SH-SY5Y (cell line): Measurements from ENCODE around the gene ANKMY1.

Source experiments
- GATA2 ChIP-seq: IDR thresholded peaks from 2 replicates; pipeline ENCODE4 v1.6.1; 2011; ENCODE audit warnings: mild to moderate bottlenecking, low read depth, low read length
- GATA3 ChIP-seq: IDR thresholded peaks from 2 replicates; pipeline ENCODE4 v1.6.1; 2011; ENCODE audit warnings: low read depth, mild to moderate bottlenecking, low read length, moderate library complexity

The ANKMY1 gene

GRCh38 chr2:240519396-240520129 lies 38.2 kb downstream of the ANKMY1 start:
- no peak for TF ChIP-seq GATA3
- no peak for TF ChIP-seq GATA2

DNA sequence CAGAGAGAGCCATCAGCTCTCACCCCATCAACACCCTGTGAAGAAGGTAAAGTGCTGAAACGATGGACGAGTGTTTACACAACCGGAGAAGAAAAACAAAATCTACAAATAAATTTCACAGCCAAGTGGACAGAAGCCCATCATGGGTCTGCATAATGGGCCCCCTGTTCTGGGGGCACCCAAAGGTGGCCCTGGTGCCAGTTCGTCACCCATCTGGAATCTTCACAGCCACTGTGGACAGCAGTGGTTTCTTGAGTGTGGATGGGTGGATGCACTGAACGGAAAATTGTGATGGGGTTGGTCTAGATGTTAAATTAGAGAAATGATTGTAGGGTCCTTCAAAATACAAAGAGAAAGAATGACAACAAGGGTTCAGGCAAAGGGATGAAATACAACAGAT lies 38.8 kb downstream of the ANKMY1 start:
- no peak for TF ChIP-seq GATA2
- TF ChIP-seq GATA3 = no peak

DNA sequence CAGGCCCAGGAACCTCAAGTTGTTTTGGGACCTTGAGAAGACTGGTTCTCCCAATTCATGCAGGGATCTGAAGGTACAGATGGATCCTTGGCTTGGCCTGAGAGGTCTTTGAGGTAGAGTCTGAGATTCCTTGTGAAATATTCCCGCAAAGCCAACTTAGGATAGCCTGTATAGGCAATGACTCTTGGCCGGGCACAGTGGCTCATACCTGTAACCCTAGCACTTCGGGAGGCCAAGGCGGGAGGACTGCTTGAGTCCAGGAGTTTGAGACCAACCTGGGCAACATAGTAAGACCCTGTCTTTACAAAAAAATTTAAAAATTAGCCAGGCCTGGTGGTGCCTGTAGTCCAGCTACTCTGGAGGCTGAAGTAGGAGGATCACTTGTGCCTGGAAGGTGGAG lies 40.4 kb downstream of the ANKMY1 start:
- TF ChIP-seq GATA3 = no peak
- TF ChIP-seq GATA2 = no peak

- TF ChIP-seq GATA3 (no peak), GATA2 (no peak)
Measured at GRCh38 chr2:240514631-240515030, 43.2 kb downstream of the ANKMY1 start.

- TF ChIP-seq GATA3 = no peak
- no peak for TF ChIP-seq GATA2
Measured at GRCh38 chr2:240513549-240514287, 44.1 kb downstream of the ANKMY1 start.

- TF ChIP-seq GATA3 (no peak), GATA2 (no peak)
Measured at GRCh38 chr2:240512666-240513535, 44.9 kb downstream of the ANKMY1 start.

- no peak for TF ChIP-seq GATA3
- TF ChIP-seq GATA2 = no peak
Measured at GRCh38 chr2:240512109-240512485, 45.7 kb downstream of the ANKMY1 start.

DNA sequence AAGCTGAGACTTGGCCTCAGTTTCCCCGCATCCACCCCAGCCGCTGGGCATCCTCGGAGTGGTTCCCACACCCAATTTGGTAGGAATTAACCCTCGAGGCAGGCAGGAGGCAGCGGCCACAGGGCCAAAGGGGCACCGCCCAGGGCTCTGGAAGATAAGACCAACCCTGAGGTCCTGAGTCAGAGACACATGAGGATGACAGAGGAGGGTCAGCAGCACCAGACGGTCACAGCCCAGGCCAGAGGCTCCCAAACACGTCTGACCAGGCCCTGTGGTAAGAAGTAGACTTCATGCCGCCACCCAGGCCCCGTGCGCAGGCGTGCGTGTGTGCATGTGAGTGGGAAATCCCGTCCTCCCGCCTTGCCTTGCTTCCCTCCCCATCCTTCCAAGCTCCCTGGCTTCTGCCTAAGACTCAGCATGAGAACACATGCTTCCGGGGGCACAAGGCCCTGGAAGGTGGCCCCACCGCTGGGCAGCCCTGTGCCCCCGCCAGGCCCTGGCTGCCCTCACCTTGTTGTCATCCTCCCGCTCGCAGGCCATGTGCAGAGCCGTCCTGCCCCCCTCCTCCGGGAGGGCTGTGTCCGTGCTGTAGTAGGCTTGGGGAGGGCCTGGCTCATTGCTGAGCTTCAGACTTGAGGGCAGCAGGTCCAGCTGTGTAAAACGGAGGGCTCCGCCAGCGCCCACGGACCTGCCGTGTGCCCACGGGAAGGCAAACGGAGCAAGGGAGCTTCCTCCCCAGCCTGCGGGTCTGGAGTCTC lies 46.3 kb downstream of the ANKMY1 start:
- TF ChIP-seq GATA2 (no peak), GATA3 (no peak)

DNA sequence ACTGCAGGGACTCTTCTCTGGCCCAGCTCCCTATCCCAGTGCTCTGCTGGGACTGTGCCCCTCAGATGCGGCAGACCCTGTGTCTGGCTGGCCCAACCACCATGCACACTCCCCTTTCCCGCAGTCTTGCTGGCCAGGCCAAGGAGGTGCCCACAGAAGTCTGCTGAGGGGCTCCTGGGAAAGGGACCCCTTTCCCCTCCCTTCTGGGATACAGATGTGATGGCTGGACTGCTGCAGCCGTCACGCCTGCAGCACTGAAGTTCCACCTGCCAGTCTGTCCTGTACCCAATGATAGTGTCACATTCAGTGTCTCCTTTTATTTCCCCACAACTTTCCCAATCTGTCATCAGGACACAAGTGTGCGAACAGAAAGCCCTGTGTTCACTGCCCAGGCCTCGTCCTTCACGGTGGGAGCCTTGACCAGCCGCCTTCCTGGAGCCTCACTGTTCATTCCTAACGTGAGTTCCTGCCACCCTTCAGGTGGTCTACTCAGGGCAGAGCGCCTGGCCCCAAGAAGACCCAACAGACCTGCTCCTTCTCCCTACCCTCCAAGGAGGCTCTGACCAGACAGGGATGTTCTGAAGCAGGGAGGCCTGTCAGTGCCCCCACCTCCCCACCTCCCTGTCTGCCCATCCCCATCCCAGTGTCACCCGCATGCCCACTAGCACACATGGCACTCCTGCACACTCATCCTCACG lies 47.1 kb downstream of the ANKMY1 start:
- TF ChIP-seq GATA3 (no peak), GATA2 (no peak)

DNA sequence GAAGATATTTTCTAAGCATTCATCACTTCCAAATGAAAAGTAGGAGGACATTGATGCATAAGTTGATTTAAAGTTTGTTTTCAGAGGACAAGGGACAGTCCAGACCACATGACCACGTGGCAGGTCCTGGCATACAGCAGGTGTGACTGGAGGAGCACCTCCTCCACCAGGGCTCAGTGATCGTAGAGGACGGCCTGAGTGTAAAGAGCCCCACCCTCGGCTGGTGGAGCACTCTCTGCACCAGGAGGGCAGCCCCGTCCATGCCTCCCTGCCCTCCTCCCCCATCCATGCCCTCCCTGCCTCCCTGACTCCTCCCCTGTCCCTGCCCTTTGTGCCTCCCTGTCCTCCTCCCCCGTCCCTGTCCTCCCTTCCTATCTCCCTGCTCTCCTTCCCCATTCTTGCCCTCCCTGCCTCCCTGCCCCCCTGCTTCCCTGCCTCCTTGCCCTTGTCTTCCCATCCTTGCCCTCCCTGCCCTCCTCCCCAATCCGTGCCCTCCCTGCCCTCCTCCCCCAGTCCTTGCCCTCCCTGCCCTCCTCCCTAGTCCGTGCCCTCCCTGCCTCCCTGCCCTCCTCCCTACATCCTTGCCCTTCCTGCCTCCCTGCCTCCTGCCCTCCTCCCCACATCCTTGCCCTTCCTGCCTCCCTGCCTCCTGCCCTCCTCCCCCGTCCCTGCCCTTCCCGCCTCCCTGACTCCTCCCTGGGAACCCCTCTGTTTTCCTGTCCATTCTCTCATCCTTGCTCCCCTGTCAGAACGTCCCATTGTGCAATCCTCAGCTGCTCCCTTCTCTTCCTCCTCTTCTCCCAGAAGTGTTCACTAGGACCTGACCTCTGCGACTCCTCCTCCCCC lies 47.9 kb downstream of the ANKMY1 start:
- TF ChIP-seq GATA3 = no peak
- TF ChIP-seq GATA2 = no peak

- no peak for TF ChIP-seq GATA3
- TF ChIP-seq GATA2 = no peak
Measured at GRCh38 chr2:240508832-240509545, 48.8 kb downstream of the ANKMY1 start.
